DND-41 (cell line): Measurements from ENCODE around the gene MCTP1.

Experiments
- CTCF ChIP-seq: IDR thresholded peaks from 2 replicates; pipeline ENCODE4 v1.5.1; 2012; ENCODE audit warnings: borderline replicate concordance, low read length, moderate library complexity, mild to moderate bottlenecking; ENCODE audit not compliant: poor library complexity, severe bottlenecking; ENCODE audit errors: extremely low read depth
- EZH2 ChIP-seq: IDR thresholded peaks from 3 replicates; pipeline ENCODE4 v1.6.1; 2012; ENCODE audit warnings: borderline replicate concordance, low read depth, mild to moderate bottlenecking, moderate library complexity, low read length, inconsistent platforms; ENCODE audit not compliant: severe bottlenecking

- TF ChIP-seq CTCF (no peak), EZH2 (no peak)
Measured at GRCh38 chr5:94992325-94992724, 292.6 kb downstream of the MCTP1 start.
